Superior temporal gyrus (tissue), 1 donor: ENCODE results near the gene C3orf33.

Source experiments
- DNase-seq: peaks from one replicate; pipeline ENCODE4 v3.0.0-alpha.2; 2016; ENCODE audit errors: extremely low spot score

Gene C3orf33

GRCh38 chr3:155785662-155786295 is 20.3 kb downstream of the C3orf33 start:
- DNase-seq: no peak

GRCh38 chr3:155782390-155782953 is 23.6 kb downstream of the C3orf33 start:
- no peak for DNase-seq

GRCh38 chr3:155780291-155780690 is 25.8 kb downstream of the C3orf33 start:
- DNase-seq: no peak

GRCh38 chr3:155778462-155778861 is 27.6 kb downstream of the C3orf33 start:
- no peak for DNase-seq

GRCh38 chr3:155772801-155773200 is 33.3 kb downstream of the C3orf33 start:
- no peak for DNase-seq

GRCh38 chr3:155771126-155771525 is 35.0 kb downstream of the C3orf33 start:
- DNase-seq: no peak

- no peak for DNase-seq
Observed at GRCh38 chr3:155766206-155766605, 39.9 kb downstream of the C3orf33 start.

- DNase-seq: no peak
Observed at GRCh38 chr3:155763870-155764463, 42.1 kb downstream of the C3orf33 start.

GRCh38 chr3:155760653-155761052 is 45.4 kb downstream of the C3orf33 start:
- no peak for DNase-seq

GRCh38 chr3:155757577-155757976 is 48.5 kb downstream of the C3orf33 start:
- DNase-seq: no peak

- no peak for DNase-seq
Observed at GRCh38 chr3:155753038-155753639, 52.9 kb downstream of the C3orf33 start.

GRCh38 chr3:155748611-155749365 is 57.3 kb downstream of the C3orf33 start:
- no peak for DNase-seq

- no peak for DNase-seq
Observed at GRCh38 chr3:155747946-155748290, 58.2 kb downstream of the C3orf33 start.

GRCh38 chr3:155747286-155747945 is 58.7 kb downstream of the C3orf33 start:
- DNase-seq: no peak

GRCh38 chr3:155746703-155747102 is 59.4 kb downstream of the C3orf33 start:
- DNase-seq: no peak

- DNase-seq: no peak
Observed at GRCh38 chr3:155745795-155746550, 60.1 kb downstream of the C3orf33 start.

- DNase-seq: peak; percentile 53
Observed at GRCh38 chr3:155744626-155745324, 61.3 kb downstream of the C3orf33 start, which contains the start of gene PLCH1. PLCH1 (minus strand) TSS chr3:155745071; CDS start chr3:155704224, 40,847 bp downstream.

GRCh38 chr3:155744010-155744625 is 62.0 kb downstream of the C3orf33 start:
- no peak for DNase-seq

- no peak for DNase-seq
Observed at GRCh38 chr3:155743606-155744005, 62.5 kb downstream of the C3orf33 start.
